Adrenal gland (tissue), 12 donors: ENCODE measurements around the gene SLC1A2. TPM values are rescaled to one million over a fixed set of nuclear protein-coding genes. Genes with fewer than 3 reads are reported as not detected.

ENCODE experiments used
- DNase-seq, 7 donors: peaks; one replicate each; pipeline ENCODE4 v3.0.0-alpha.2; 2019 to 2020
- H3K27ac ChIP-seq, 5 donors: fragments of 200-600 bp; sonication (generic) in 4 of 5; 1 replicate in 3 of 5; 2 replicates in 2 of 5; pipeline versions ENCODE4 v1.5.1 to v1.8.0; 2016 to 2020; ENCODE audit warnings: mild to moderate bottlenecking in 1 of 5
- H3K27me3 ChIP-seq: fragments of 200-600 bp; 2 replicates; pipeline ENCODE4 v1.8.0; 2021
- H3K36me3 ChIP-seq, 2 donors: fragments of 200-600 bp; replicated peaks in 1 of 2; 1 replicate in 1 of 2; 2 replicates in 1 of 2; pipeline versions ENCODE4 v1.5.1 to v1.8.0; 2018 to 2022
- H3K4me1 ChIP-seq, 2 donors: fragments of 200-600 bp; replicated peaks in 1 of 2; 1 replicate in 1 of 2; 2 replicates in 1 of 2; pipeline versions ENCODE4 v1.5.1 to v1.8.0; 2018 to 2021
- H3K4me3 ChIP-seq, 4 donors: fragments of 200-600 bp; sonication (generic) in 3 of 4; one replicate each; pipeline ENCODE4 v1.5.1; 2016 to 2018
- H3K9me3 ChIP-seq, 3 donors: fragments of 200-600 bp; sonication (generic) in 1 of 3; replicated peaks in 1 of 3; 1 replicate in 2 of 3; 2 replicates in 1 of 3; pipeline versions ENCODE4 v1.5.1 to v1.8.0; 2016 to 2021
- POLR2A ChIP-seq, 2 donors: fragments of 450-650 bp; IDR thresholded peaks; one replicate each; pipeline ENCODE4 v1.6.1; 2017; ENCODE audit warnings: antibody characterized with exemption in 2 of 2, mild to moderate bottlenecking in 2 of 2, moderate library complexity in 1 of 2
- WGBS, 4 donors: extraction: QIAGEN DNeasy Blood & Tissue Kit in 2 of 4; methylation state at CpG; one replicate each; pipeline versions ENCODE4 v1.1.5 to v1.1.7; 2013 to 2017; 5-methylcytosine and 5-hydroxymethylcytosine counted together
- intact Hi-C, 2 donors: fragments of 100-400 bp; cut with DNase I; formaldehyde crosslinking; loops; one replicate each; pipeline versions ENCODE4 v1.14.1 to v1.15.0; 2022 to 2023
- polyA plus RNA-seq, 3 donors: library from polyadenylated mRNA; stranded (reverse); fragments of 200-250 nt in 2 of 3; fragments of 350-450 nt in 1 of 3; fragmentation: Illumina TruSeq in 1 of 3; extraction: RNeasy Lipid Tissue Mini Kit (QIAGEN cat#74804) in 1 of 3; gene quantifications; one replicate each; pipeline ENCODE4 v1.2.3, GENCODE V29; 2013 to 2014
- total RNA-seq, 9 donors: library from RNA; depleted of rRNA in 4 of 9; stranded (reverse); fragments of >200 nt in 4 of 9; fragments of 120-200 nt in 1 of 9; fragmentation: NEBNext Ultra II Directional in 1 of 9; extraction: Animal tissue kit (Norgen Biotek cat#: 25700) in 1 of 9; gene quantifications; one replicate each; pipeline versions ENCODE4 v1.1.0 to v1.2.4, GENCODE V29; 2013 to 2023
- TF ChIP-seq, protein P1 (sequence below), 6 experiments: fragments of 450-650 bp in 4 of 6; fragments of 200-600 bp in 2 of 6; sonication (generic) in 1 of 6; IDR thresholded peaks; 1 replicate in 5 of 6; 2 replicates in 1 of 6; pipeline versions ENCODE4 v1.5.1 to v1.8.0; 2016 to 2021; ENCODE audit warnings: antibody characterized with exemption in 6 of 6, mild to moderate bottlenecking in 2 of 6, moderate library complexity in 1 of 6
- donor health status: healthy with polysubstance abuse.
- donor health status: Bipolar disorder and iron deficiency.
- donor health status: DM: yes; HTN: yes; CAD: no.
- donor health status: DM: no; HTN: no; CAD: no.
- donor health status: DM: no; HTN: no; CAD: no.
- donor health status: DM: yes; HTN: yes; CAD: no.

Gene SLC1A2
- total and polyA plus RNA-seq, 12 donors = 1.4 to 517 (median 8.7) TPM

DNA sequence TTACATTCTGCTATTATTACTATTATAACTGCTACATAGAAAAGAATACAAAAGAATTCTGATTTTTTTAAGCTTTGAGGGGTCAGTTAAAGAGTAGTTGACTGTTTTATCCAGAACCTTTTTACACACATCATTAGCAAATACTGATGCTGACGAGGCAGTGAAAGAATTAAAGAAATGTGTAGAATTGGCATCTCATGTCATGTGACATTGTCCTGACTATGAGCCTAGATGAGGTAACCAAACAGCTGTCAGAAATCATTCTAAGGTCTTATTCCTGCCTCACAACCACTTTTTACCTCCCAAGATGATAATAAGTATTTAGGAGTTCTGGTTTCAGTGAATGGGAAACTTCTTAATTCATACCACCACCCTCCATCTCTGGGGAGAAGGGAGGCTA, 121.0 kb downstream of the SLC1A2 start:
- H3K27ac ChIP-seq = no peak overlapping the region
- WGBS, 4 donors = 89 to 97% (median 94%) methylated on average over 1 of the region's 1 CpG
- intact Hi-C loops = no loop called here
- no peak for DNase-seq
- H3K36me3 ChIP-seq = no peaks in the 10 kb centered on the region
- H3K4me3 ChIP-seq = no peak overlapping the region
- no peaks in the 10 kb centered on the region for H3K9me3 ChIP-seq
- H3K4me1 ChIP-seq = no peaks in the 10 kb centered on the region
- H3K27me3 ChIP-seq = no peaks in the 10 kb centered on the region
- TF ChIP-seq, protein P1, sequence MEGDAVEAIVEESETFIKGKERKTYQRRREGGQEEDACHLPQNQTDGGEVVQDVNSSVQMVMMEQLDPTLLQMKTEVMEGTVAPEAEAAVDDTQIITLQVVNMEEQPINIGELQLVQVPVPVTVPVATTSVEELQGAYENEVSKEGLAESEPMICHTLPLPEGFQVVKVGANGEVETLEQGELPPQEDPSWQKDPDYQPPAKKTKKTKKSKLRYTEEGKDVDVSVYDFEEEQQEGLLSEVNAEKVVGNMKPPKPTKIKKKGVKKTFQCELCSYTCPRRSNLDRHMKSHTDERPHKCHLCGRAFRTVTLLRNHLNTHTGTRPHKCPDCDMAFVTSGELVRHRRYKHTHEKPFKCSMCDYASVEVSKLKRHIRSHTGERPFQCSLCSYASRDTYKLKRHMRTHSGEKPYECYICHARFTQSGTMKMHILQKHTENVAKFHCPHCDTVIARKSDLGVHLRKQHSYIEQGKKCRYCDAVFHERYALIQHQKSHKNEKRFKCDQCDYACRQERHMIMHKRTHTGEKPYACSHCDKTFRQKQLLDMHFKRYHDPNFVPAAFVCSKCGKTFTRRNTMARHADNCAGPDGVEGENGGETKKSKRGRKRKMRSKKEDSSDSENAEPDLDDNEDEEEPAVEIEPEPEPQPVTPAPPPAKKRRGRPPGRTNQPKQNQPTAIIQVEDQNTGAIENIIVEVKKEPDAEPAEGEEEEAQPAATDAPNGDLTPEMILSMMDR (IDR thresholded peaks at IDR 0.05) = no peak
- no peak for TF ChIP-seq POLR2A (IDR thresholded peaks at IDR 0.05)

GRCh38 chr11:35295751-35296150, 123.6 kb downstream of the SLC1A2 start:
- Histone ChIP-seq H3K27ac (no peak overlapping the region), H3K9me3 (no peaks in the 10 kb centered on the region), H3K4me1 (peaks cover 0 to 5% of the 10 kb centered on the region in 2 donors), H3K27me3 (no peaks in the 10 kb centered on the region), H3K36me3 (no peaks in the 10 kb centered on the region), H3K4me3 (no peak overlapping the region)
- TF ChIP-seq, protein P1 (IDR thresholded peaks at IDR 0.05) = no peak
- TF ChIP-seq POLR2A (IDR thresholded peaks at IDR 0.05) = no peak
- intact Hi-C loops = no loop called here
- 93 to 96% (median 95%) methylated on average over 2 of the region's 2 CpGs for WGBS, 4 donors
- DNase-seq = no peak

GRCh38 chr11:35293699-35294098, 125.7 kb downstream of the SLC1A2 start:
- 95 to 97% (median 96%) methylated on average over 4 of the region's 4 CpGs for WGBS, 4 donors
- H3K4me1 ChIP-seq = peaks cover 13 to 14% of the 10 kb centered on the region in 2 donors
- TF ChIP-seq, protein P1 (IDR thresholded peaks at IDR 0.05) = no peak
- TF ChIP-seq POLR2A (IDR thresholded peaks at IDR 0.05) = no peak
- H3K27me3 ChIP-seq = no peaks in the 10 kb centered on the region
- DNase-seq = no peak
- no peaks in the 10 kb centered on the region for H3K9me3 ChIP-seq
- intact Hi-C loops = no loop called here
- H3K27ac ChIP-seq = no peak overlapping the region
- no peak overlapping the region for H3K4me3 ChIP-seq
- H3K36me3 ChIP-seq = no peaks in the 10 kb centered on the region

GRCh38 chr11:35293035-35293434, 126.3 kb downstream of the SLC1A2 start:
- no peaks in the 10 kb centered on the region for H3K27me3 ChIP-seq
- DNase-seq = no peak
- intact Hi-C loops = no loop called here
- TF ChIP-seq, protein P1 (IDR thresholded peaks at IDR 0.05) = no peak
- no peak for TF ChIP-seq POLR2A (IDR thresholded peaks at IDR 0.05)
- peaks cover 13 to 14% of the 10 kb centered on the region in 2 donors for H3K4me1 ChIP-seq
- H3K27ac ChIP-seq = no peak overlapping the region
- no peaks in the 10 kb centered on the region for H3K9me3 ChIP-seq
- 76 to 86% (median 80%) methylated on average over 3 of the region's 3 CpGs for WGBS, 4 donors
- H3K36me3 ChIP-seq = no peaks in the 10 kb centered on the region
- H3K4me3 ChIP-seq = no peak overlapping the region
